ENCODE measurements around the gene ZEB2. TPM values are rescaled to one million over a fixed set of nuclear protein-coding genes. Genes with fewer than 3 reads are reported as not detected.

ZEB2 gene
- total RNA-seq, 1 experiment from 2014 or later, result 1.2 TPM

GRCh38 chr2:144516411-144516980 lies 3.4 kb downstream of the ZEB2 start:
- H3K4me1 ChIP-seq (ENCODE audit: insufficient read depth, low read length), result peaks cover 14% of the 10 kb centered on the region
- no peaks in the 10 kb centered on the region for H3K9me3 ChIP-seq (ENCODE audit: control insufficient read depth, low read depth, low read length)
- no peak overlapping the region for H2BK120ac ChIP-seq (ENCODE audit: low read depth, low read length, poor library complexity, severe bottlenecking)
- H4K91ac ChIP-seq (ENCODE audit: insufficient read length, low read depth, low read length), result no peak overlapping the region
- peaks cover 79% of the 10 kb centered on the region for H3K27me3 ChIP-seq (ENCODE audit: insufficient read depth, low read length)
- no peak overlapping the region for H3K4ac ChIP-seq (ENCODE audit: low read depth, low read length)
- no peak overlapping the region for H4K8ac ChIP-seq (replicated peaks; ENCODE audit: insufficient read length, low read depth, low read length)
- no peak overlapping the region for H2BK15ac ChIP-seq (ENCODE audit: low read depth, low read length)
- Mint-ChIP-seq H3K4me1 (peaks cover 45 to 55% of the 10 kb centered on the region in 2 experiments), H3K27me3 (ENCODE audit: low read depth) (peaks cover 50% of the 10 kb centered on the region), H3K36me3 (ENCODE audit: insufficient read depth in 1 of 3, low read depth in 3 of 3) (no peaks in the 10 kb centered on the region), H3K9me3 (peaks cover 0 to 3% of the 10 kb centered on the region in 2 experiments; a peak in 3 of 5 replicates), H3K4me3 (peak overlapping the region; percentile 62 to 85), H3K27ac (peak overlapping the region in 1 of 3 experiments; percentile 81; a peak in 1 of 7 replicates)
- H2BK5ac ChIP-seq (ENCODE audit: insufficient read length, low read length), result no peak overlapping the region
- H3K79me2 ChIP-seq (ENCODE audit: insufficient read depth, low read length), result no peaks in the 10 kb centered on the region
- H3K4me2 ChIP-seq (ENCODE audit: insufficient read depth, insufficient read length, low read length), result peak overlapping the region; percentile 43
- no peak overlapping the region for H3T11ph ChIP-seq (ENCODE audit: low read length)
- no peak overlapping the region for H3K9ac ChIP-seq (ENCODE audit: extremely low read depth, insufficient read length, low read length)
- peaks cover 25% of the 10 kb centered on the region for H3K23me2 ChIP-seq (ENCODE audit: insufficient read length, low read depth, low read length, poor library complexity, severe bottlenecking)
- no peaks in the 10 kb centered on the region for H4K20me1 ChIP-seq (ENCODE audit: control insufficient read depth, insufficient read depth, insufficient read length)
- H3K14ac ChIP-seq (ENCODE audit: insufficient read depth, low read length), result no peak overlapping the region
- TF ChIP-seq, protein P1, sequence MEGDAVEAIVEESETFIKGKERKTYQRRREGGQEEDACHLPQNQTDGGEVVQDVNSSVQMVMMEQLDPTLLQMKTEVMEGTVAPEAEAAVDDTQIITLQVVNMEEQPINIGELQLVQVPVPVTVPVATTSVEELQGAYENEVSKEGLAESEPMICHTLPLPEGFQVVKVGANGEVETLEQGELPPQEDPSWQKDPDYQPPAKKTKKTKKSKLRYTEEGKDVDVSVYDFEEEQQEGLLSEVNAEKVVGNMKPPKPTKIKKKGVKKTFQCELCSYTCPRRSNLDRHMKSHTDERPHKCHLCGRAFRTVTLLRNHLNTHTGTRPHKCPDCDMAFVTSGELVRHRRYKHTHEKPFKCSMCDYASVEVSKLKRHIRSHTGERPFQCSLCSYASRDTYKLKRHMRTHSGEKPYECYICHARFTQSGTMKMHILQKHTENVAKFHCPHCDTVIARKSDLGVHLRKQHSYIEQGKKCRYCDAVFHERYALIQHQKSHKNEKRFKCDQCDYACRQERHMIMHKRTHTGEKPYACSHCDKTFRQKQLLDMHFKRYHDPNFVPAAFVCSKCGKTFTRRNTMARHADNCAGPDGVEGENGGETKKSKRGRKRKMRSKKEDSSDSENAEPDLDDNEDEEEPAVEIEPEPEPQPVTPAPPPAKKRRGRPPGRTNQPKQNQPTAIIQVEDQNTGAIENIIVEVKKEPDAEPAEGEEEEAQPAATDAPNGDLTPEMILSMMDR (conservative IDR thresholded peaks at IDR 0.05), result no peak
- no peak overlapping the region for H3K18ac ChIP-seq (ENCODE audit: insufficient read length, low read depth, low read length)
- H3K79me1 ChIP-seq (ENCODE audit: insufficient read depth, low read depth, low read length, poor library complexity, severe bottlenecking), result no peaks in the 10 kb centered on the region
- no peak overlapping the region for H4K5ac ChIP-seq (ENCODE audit: insufficient read length, low read depth, low read length)
- H3K56ac ChIP-seq (ENCODE audit: insufficient read length, low read depth, low read length), result no peak overlapping the region
- H3K27ac ChIP-seq (ENCODE audit: insufficient read length, low read depth, low read length), result no peak overlapping the region
- no peak overlapping the region for H3K23ac ChIP-seq (ENCODE audit: insufficient read length, low read depth, low read length)
- H2AK5ac ChIP-seq (ENCODE audit: insufficient read length, low read length), result no peak overlapping the region
- H2BK12ac ChIP-seq (ENCODE audit: insufficient read length, low read depth, low read length), result no peak overlapping the region
- H2BK20ac ChIP-seq (ENCODE audit: low read depth, low read length, poor library complexity, severe bottlenecking), result no peak overlapping the region
- no CpG with 5 or more reads among the region's 57 CpGs for WGBS (ENCODE audit: extremely low coverage, insufficient read length, low lambda C conversion rate)
- H2AFZ ChIP-seq (ENCODE audit: low read length), result no peak overlapping the region
- no peak for DNase-seq

Data from H9 (cell line).